Colonic mucosa (tissue), 4 donors: Measurements from ENCODE around the gene SFRP4. TPM values are rescaled to one million over a fixed set of nuclear protein-coding genes. Genes with fewer than 3 reads are reported as not detected.

Experiments used
- DNase-seq: peaks from one replicate; pipeline ENCODE4 v3.0.0-alpha.2; 2020
- H3K27ac ChIP-seq: fragments of 200-600 bp; one replicate; pipeline ENCODE4 v1.8.0; 2021
- H3K27me3 ChIP-seq: fragments of 200-600 bp; one replicate; pipeline ENCODE4 v1.8.0; 2021
- H3K36me3 ChIP-seq: fragments of 200-600 bp; one replicate; pipeline ENCODE4 v1.8.0; 2021
- H3K4me1 ChIP-seq: fragments of 200-600 bp; one replicate; pipeline ENCODE4 v1.8.0; 2021; ENCODE audit warnings: mild to moderate bottlenecking
- H3K4me3 ChIP-seq: fragments of 200-600 bp; one replicate; pipeline ENCODE4 v1.8.0; 2021
- H3K9ac ChIP-seq, 2 donors: one replicate each; pipeline ENCODE4 v1.7.0; 2013; ENCODE audit warnings: control low read depth in 2 of 2, low read depth in 2 of 2, low read length in 2 of 2
- H3K9me3 ChIP-seq: fragments of 200-600 bp; one replicate; pipeline ENCODE4 v1.8.0; 2021
- intact Hi-C: fragments of 100-400 bp; cut with DNase I; formaldehyde crosslinking; loops from one replicate; pipeline ENCODE4 v1.14.1; 2022
- total RNA-seq, 2 donors: library from RNA; stranded (reverse); fragmentation: NEBNext Ultra II Directional in 1 of 2; extraction: Animal tissue kit (Norgen Biotek cat#: 25700) in 1 of 2; gene quantifications; one replicate each; pipeline ENCODE4 v1.2.1, GENCODE V29; 2021
- TF ChIP-seq, protein P1 (sequence below): fragments of 200-600 bp; IDR thresholded peaks from one replicate; pipeline ENCODE4 v1.8.0; 2022; ENCODE audit warnings: antibody characterized with exemption, mild to moderate bottlenecking
- donor health status: healthy.
- donor health status: DM: no; HTN: no; CAD: no.
- donor health status: DM: no; HTN: no; CAD: no.

SFRP4 gene
- total RNA-seq, 2 donors from 2014 or later: 0.42 TPM; not detected in 1

GRCh38 chr7:37930226-37930948, 13.8 kb upstream of the SFRP4 start:
- intact Hi-C loops: no loop called here
- no peak for DNase-seq
- H3K27ac ChIP-seq: no peak overlapping the region
- H3K9me3 ChIP-seq: no peaks in the 10 kb centered on the region
- no peaks in the 10 kb centered on the region for H3K4me1 ChIP-seq
- H3K9ac ChIP-seq: no peak overlapping the region
- H3K4me3 ChIP-seq: no peak overlapping the region
- no peaks in the 10 kb centered on the region for H3K27me3 ChIP-seq
- TF ChIP-seq, protein P1, sequence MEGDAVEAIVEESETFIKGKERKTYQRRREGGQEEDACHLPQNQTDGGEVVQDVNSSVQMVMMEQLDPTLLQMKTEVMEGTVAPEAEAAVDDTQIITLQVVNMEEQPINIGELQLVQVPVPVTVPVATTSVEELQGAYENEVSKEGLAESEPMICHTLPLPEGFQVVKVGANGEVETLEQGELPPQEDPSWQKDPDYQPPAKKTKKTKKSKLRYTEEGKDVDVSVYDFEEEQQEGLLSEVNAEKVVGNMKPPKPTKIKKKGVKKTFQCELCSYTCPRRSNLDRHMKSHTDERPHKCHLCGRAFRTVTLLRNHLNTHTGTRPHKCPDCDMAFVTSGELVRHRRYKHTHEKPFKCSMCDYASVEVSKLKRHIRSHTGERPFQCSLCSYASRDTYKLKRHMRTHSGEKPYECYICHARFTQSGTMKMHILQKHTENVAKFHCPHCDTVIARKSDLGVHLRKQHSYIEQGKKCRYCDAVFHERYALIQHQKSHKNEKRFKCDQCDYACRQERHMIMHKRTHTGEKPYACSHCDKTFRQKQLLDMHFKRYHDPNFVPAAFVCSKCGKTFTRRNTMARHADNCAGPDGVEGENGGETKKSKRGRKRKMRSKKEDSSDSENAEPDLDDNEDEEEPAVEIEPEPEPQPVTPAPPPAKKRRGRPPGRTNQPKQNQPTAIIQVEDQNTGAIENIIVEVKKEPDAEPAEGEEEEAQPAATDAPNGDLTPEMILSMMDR: no peak
- H3K36me3 ChIP-seq: no peaks in the 10 kb centered on the region

- Histone ChIP-seq H3K9ac (no peak overlapping the region), H3K4me3 (no peak overlapping the region), H3K27me3 (no peaks in the 10 kb centered on the region), H3K4me1 (no peaks in the 10 kb centered on the region), H3K27ac (no peak overlapping the region), H3K36me3 (no peaks in the 10 kb centered on the region), H3K9me3 (no peaks in the 10 kb centered on the region)
- DNase-seq: no peak
- TF ChIP-seq, protein P1: no peak
- intact Hi-C loops: no loop called here
These were observed 12.3 kb upstream of the SFRP4 start for GRCh38 chr7:37928878-37929277.

- H3K4me1 ChIP-seq: no peaks in the 10 kb centered on the region
- intact Hi-C loops: no loop called here
- no peaks in the 10 kb centered on the region for H3K27me3 ChIP-seq
- H3K9ac ChIP-seq: no peak overlapping the region
- no peak overlapping the region for H3K4me3 ChIP-seq
- TF ChIP-seq, protein P1: no peak
- no peak overlapping the region for H3K27ac ChIP-seq
- no peaks in the 10 kb centered on the region for H3K9me3 ChIP-seq
- DNase-seq: no peak
- no peaks in the 10 kb centered on the region for H3K36me3 ChIP-seq
These were observed 11.3 kb upstream of the SFRP4 start for GRCh38 chr7:37927773-37928444.

GRCh38 chr7:37925620-37926019, 9.0 kb upstream of the SFRP4 start:
- Histone ChIP-seq H3K9me3 (no peaks in the 10 kb centered on the region), H3K27me3 (no peaks in the 10 kb centered on the region), H3K9ac (no peak overlapping the region), H3K27ac (no peak overlapping the region), H3K4me1 (no peaks in the 10 kb centered on the region), H3K4me3 (no peak overlapping the region), H3K36me3 (no peaks in the 10 kb centered on the region)
- intact Hi-C loops: no loop called here
- TF ChIP-seq, protein P1: no peak
- no peak for DNase-seq

DNA sequence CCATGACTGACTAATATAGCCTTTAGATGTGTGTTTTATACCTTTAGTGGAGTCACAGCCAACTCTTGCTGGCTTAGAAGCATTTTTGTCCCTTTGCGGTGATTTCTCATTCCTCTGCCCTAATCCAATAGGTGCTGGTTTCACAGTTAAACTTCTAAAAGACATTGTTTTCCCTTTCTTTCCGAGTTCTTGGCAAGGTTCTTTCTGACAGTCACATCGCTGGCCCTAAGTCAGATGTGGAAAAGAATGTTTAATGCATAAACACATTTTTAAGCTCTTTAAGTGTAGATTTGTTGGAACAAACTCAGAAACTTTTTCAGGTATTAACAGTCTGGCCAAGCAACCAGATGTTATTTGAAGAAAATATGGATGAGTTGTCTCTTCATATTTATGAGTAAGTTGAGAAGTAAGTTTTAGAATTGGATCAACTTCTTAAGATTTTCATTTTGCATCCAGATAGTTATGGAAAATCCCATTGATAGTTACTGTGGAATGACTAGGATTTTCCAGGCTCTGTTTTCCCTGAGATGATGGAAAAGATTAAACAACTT, 7.9 kb upstream of the SFRP4 start:
- DNase-seq: no peak
- no peak overlapping the region for H3K4me3 ChIP-seq
- no peaks in the 10 kb centered on the region for H3K4me1 ChIP-seq
- no peaks in the 10 kb centered on the region for H3K36me3 ChIP-seq
- intact Hi-C loops: no loop called here
- no peaks in the 10 kb centered on the region for H3K9me3 ChIP-seq
- H3K27ac ChIP-seq: no peak overlapping the region
- no peak overlapping the region for H3K9ac ChIP-seq
- TF ChIP-seq, protein P1: no peak
- H3K27me3 ChIP-seq: no peaks in the 10 kb centered on the region
